GM23338 (cell line): ENCODE data around the gene MAP4K4.

Experiments used
- POLR2AphosphoS5 ChIP-seq: IDR thresholded peaks from 2 replicates; pipeline ENCODE4 v1.6.1; 2016; ENCODE audit warnings: antibody characterized with exemption, low read depth
- STAT1 ChIP-seq: IDR thresholded peaks from one replicate; pipeline ENCODE4 v1.6.1; 2016; ENCODE audit warnings: antibody characterized with exemption; ENCODE audit not compliant: unreplicated experiment
- TF ChIP-seq, protein P1 (sequence below), 2 experiments: fragments of 200-600 bp in 1 of 2; sonication (generic) in 1 of 2; conservative IDR thresholded peaks; 2 replicates each; pipeline versions ENCODE4 v1.5.1 to v1.6.1; 2016 to 2017; ENCODE audit warnings: antibody characterized with exemption in 2 of 2, low read depth in 2 of 2, mild to moderate bottlenecking in 2 of 2, moderate library complexity in 1 of 2

DNA sequence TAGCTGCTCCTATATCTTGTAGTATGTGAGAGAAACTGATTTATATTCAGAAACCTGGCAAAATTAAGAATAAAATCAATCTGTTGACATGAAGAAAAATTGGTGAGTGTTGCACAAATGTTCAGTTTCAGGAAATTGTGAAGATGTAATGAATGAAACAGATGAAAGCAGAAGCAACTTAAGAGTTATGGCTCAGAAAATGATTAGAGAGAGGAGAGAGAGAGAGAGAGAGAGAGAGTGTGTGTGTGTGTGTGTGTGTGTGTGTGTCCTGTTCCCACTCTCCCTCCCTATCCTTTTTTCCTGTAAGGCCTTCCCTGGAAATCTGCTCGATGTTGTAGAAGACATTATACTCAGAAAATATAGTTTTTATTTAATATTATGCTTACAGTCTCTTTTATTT is 31.4 kb downstream of the MAP4K4 start:
- TF ChIP-seq POLR2AphosphoS5: no peak
- TF ChIP-seq, protein P1, sequence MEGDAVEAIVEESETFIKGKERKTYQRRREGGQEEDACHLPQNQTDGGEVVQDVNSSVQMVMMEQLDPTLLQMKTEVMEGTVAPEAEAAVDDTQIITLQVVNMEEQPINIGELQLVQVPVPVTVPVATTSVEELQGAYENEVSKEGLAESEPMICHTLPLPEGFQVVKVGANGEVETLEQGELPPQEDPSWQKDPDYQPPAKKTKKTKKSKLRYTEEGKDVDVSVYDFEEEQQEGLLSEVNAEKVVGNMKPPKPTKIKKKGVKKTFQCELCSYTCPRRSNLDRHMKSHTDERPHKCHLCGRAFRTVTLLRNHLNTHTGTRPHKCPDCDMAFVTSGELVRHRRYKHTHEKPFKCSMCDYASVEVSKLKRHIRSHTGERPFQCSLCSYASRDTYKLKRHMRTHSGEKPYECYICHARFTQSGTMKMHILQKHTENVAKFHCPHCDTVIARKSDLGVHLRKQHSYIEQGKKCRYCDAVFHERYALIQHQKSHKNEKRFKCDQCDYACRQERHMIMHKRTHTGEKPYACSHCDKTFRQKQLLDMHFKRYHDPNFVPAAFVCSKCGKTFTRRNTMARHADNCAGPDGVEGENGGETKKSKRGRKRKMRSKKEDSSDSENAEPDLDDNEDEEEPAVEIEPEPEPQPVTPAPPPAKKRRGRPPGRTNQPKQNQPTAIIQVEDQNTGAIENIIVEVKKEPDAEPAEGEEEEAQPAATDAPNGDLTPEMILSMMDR (conservative IDR thresholded peaks at IDR 0.05; ENCODE audit: low read depth in 2 of 2): no peak
- no peak for TF ChIP-seq STAT1
